Fibroblast of pulmonary artery (primary cell): ENCODE data around the gene ATP6V0C.
A peak's percentile ranks its signal among the peaks of the same experiment; 100 is the strongest.

Experiments
- DNase-seq: peaks from one replicate; pipeline ENCODE4 v3.0.0-alpha.2; 2010; ENCODE audit warnings: low read depth
- H3K4me3 ChIP-seq: replicated peaks from 2 replicates; pipeline ENCODE4 v1.5.1; 2011; ENCODE audit warnings: low read depth, mild to moderate bottlenecking, control low read depth, low read length, moderate library complexity
- TF ChIP-seq, protein P1 (sequence below): IDR thresholded peaks from 2 replicates; pipeline ENCODE4 v1.5.1; 2011; ENCODE audit warnings: mild to moderate bottlenecking, control low read depth, low read length, inconsistent platforms; ENCODE audit errors: missing control alignments

Gene ATP6V0C

GRCh38 chr16:2472488-2472864, 41.3 kb upstream of the ATP6V0C start:
- TF ChIP-seq, protein P1, sequence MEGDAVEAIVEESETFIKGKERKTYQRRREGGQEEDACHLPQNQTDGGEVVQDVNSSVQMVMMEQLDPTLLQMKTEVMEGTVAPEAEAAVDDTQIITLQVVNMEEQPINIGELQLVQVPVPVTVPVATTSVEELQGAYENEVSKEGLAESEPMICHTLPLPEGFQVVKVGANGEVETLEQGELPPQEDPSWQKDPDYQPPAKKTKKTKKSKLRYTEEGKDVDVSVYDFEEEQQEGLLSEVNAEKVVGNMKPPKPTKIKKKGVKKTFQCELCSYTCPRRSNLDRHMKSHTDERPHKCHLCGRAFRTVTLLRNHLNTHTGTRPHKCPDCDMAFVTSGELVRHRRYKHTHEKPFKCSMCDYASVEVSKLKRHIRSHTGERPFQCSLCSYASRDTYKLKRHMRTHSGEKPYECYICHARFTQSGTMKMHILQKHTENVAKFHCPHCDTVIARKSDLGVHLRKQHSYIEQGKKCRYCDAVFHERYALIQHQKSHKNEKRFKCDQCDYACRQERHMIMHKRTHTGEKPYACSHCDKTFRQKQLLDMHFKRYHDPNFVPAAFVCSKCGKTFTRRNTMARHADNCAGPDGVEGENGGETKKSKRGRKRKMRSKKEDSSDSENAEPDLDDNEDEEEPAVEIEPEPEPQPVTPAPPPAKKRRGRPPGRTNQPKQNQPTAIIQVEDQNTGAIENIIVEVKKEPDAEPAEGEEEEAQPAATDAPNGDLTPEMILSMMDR: no peak
- DNase-seq: no peak
- no peak overlapping the region for H3K4me3 ChIP-seq

GRCh38 chr16:2472885-2473445, 40.8 kb upstream of the ATP6V0C start:
- H3K4me3 ChIP-seq: no peak overlapping the region
- TF ChIP-seq, protein P1: no peak
- no peak for DNase-seq

GRCh38 chr16:2473446-2473926, 40.3 kb upstream of the ATP6V0C start:
- no peak for DNase-seq
- TF ChIP-seq, protein P1: no peak
- H3K4me3 ChIP-seq: no peak overlapping the region

- peak overlapping the region; percentile 72 for H3K4me3 ChIP-seq
- TF ChIP-seq, protein P1: no peak
- DNase-seq: peak; percentile 37
Observed at GRCh38 chr16:2473999-2474876, 39.5 kb upstream of the ATP6V0C start.

DNA sequence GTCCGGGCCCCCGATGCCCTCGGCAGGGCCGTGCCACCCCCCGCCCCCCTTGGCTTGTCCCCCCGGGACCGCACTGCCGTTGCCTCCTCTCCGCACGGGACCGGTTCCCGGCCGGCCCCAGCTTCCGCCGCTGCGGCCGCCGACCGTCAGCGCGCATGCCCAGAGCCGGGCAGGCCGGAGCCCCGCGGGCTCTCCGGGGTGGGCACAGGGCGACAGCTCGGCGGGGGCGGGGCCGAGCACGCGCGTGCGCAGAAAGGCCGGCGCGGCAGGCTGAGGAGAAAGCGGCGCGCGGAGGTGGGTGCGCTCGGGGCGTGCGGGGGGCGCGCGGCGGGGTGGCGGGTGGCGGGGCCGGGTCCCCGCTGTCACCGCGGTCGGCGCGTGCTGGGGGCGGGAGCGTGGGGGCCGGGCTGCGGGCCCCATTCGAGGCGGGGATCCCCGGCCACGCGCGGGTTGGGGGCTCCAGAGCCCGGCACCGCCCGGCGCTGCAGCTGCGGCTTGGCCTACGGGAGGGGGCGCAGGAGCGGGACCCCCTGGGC, 38.8 kb upstream of the ATP6V0C start, which contains the start of gene TBC1D24:
Gene TBC1D24, plus strand, starts transcription at position 251 of the 536 bp plus-strand sequence. CDS start 21,022 bp downstream, outside the sequence.
- peak within 1 kb of the TSS; percentile 72 for H3K4me3 ChIP-seq
- DNase-seq: peak; percentile 80
- TF ChIP-seq, protein P1: no peak

DNA sequence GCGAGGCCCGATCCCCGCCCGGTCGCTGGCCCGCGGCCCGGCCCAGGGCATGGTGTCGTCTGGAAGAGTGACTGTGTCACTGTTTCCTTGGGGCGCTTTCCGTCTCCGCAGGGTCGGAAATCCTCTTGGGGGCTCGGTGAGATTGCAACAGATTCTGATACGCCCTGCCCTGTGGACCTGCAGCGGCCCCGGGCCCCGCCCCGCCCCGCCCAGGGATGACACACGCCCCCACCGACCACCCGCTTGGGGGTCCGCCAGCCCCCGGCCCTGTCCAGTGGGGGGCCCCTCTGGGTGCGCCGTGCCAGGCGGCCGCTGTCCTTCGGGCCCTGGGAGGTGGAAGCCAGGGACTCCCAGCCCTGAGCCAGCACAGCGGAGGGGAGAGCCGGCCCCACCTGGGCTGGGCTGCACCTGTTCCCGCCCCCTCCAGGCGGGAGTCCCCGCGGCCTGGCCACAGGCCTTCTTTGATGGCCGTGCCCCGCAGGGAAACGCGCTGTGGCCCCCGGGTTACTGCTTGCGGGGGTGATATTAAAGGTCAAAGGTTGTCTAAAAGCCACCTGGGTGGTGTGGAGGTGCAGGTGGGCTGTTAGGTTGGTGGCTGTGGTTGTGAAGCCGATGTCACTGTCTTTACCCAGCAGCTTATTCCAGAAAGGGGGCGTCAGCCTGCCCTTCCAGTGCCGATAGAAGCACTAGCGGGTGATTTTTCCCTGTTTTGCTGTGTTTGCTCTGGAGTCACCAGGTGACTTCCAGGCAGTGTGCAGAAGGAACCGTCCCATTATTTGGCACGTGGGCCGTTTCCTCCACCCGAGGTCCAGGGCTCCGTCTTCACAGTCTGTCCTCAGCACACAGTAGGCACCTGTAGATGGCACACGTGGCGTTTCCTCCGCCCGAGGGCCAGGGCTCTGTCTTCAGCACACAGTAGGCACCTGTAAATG, 38.1 kb upstream of the ATP6V0C start:
- no peak for DNase-seq
- H3K4me3 ChIP-seq: peak overlapping the region; percentile 58
- TF ChIP-seq, protein P1: no peak
